LNCaP clone FGC (cell line): ENCODE results near the gene PEDS1.
"Not testable (repeated sequence)": the region's sequence is repeated elsewhere in the genome, so short reads cannot be mapped to it uniquely, and the experiment has no call there.

Experiments
- DNase-seq: peaks from one replicate; pipeline ENCODE4 v3.0.0-alpha.2; 2011; ENCODE audit warnings: low read depth
- H3K4me3 ChIP-seq: 2 replicates; pipeline ENCODE4 v1.5.1; 2011; ENCODE audit warnings: mild to moderate bottlenecking, low read depth, low read length, control low read depth
- CTCF ChIP-seq: IDR thresholded peaks from 2 replicates; pipeline ENCODE4 v1.5.1; 2012; ENCODE audit warnings: mild to moderate bottlenecking; ENCODE audit not compliant: control insufficient read depth, insufficient read depth; ENCODE audit errors: extremely low read depth

Gene PEDS1

GRCh38 chr20:50110141-50111047 lies 43.1 kb downstream of the PEDS1 start:
- no peak for TF ChIP-seq CTCF
- DNase-seq, result no peak
- H3K4me3 ChIP-seq, result no peak overlapping the region

GRCh38 chr20:50108556-50109235 lies 44.8 kb downstream of the PEDS1 start:
- no peak overlapping the region for H3K4me3 ChIP-seq
- TF ChIP-seq CTCF, result no peak
- no peak for DNase-seq

GRCh38 chr20:50107796-50108331 lies 45.7 kb downstream of the PEDS1 start:
- H3K4me3 ChIP-seq, result no peak overlapping the region
- DNase-seq, result no peak
- TF ChIP-seq CTCF, result no peak

- no peak overlapping the region for H3K4me3 ChIP-seq
- DNase-seq, result no peak
- no peak for TF ChIP-seq CTCF
Measured at GRCh38 chr20:50107086-50107660, 46.4 kb downstream of the PEDS1 start.

- not testable (repeated sequence) for H3K4me3 ChIP-seq, DNase-seq
Measured at GRCh38 chr20:50106669-50107068, 46.9 kb downstream of the PEDS1 start.
